Activated CD8-positive, alpha-beta memory T cell treated with anti-CD3 and anti-CD28 coated beads, Interleukin-2, amount 10 ng/mL, durations not matched to agents 7 days and 5 days (primary cell): ENCODE data around the gene TRPC4AP. TPM values are rescaled to one million over a fixed set of nuclear protein-coding genes. Genes with fewer than 3 reads are reported as not detected.

Source experiments
- ATAC-seq: fragments of 150-1000 bp; cut with Tn5 transposase; one replicate; pipeline ENCODE4 v1.10.0; 2021; ENCODE audit warnings: moderate library complexity
- CTCF ChIA-PET: fragments of 350-600 bp; sonication (Branson Sonifier 250); formaldehyde crosslinking; loops from one replicate; lab custom pipeline; 2021; ENCODE audit warnings: antibody characterized with exemption; lab: Charles Lee
- DNase-seq: peaks from one replicate; pipeline ENCODE4 v3.0.0-alpha.2; 2020
- H3K27ac Mint-ChIP-seq: one replicate; pipeline ENCODE4 v1.8.0; 2021; ENCODE audit warnings: mild to moderate bottlenecking, mixed read lengths
- H3K27me3 Mint-ChIP-seq: one replicate; pipeline ENCODE4 v1.8.0; 2021; ENCODE audit warnings: mixed read lengths
- H3K36me3 Mint-ChIP-seq: one replicate; pipeline ENCODE4 v1.8.0; 2021; ENCODE audit warnings: mild to moderate bottlenecking, mixed read lengths
- H3K4me1 Mint-ChIP-seq: one replicate; pipeline ENCODE4 v1.8.0; 2021; ENCODE audit warnings: mixed read lengths
- H3K4me3 Mint-ChIP-seq: one replicate; pipeline ENCODE4 v1.8.0; 2021; ENCODE audit warnings: mild to moderate bottlenecking, moderate library complexity, mixed read lengths
- H3K9me3 Mint-ChIP-seq: one replicate; pipeline ENCODE4 v1.8.0; 2022; ENCODE audit warnings: low read depth, mixed read lengths
- microRNA-seq: library from miRNA; unstranded; fragments of <30 nt; microRNA quantifications from one replicate; pipeline ENCODE4 v1.2.0, GENCODE V29; 2022
- total RNA-seq, 2 experiments: library from RNA; stranded (reverse); gene quantifications; one replicate each; pipeline ENCODE4 v1.2.3, GENCODE V29; 2021

Gene TRPC4AP
- total RNA-seq, 2 experiments from 2014 or later, result 56.9 to 70.9 TPM

GRCh38 chr20:34956041-34956458, 136.6 kb downstream of the TRPC4AP start:
- DNase-seq, result no peak
- H3K4me3 Mint-ChIP-seq, result peak overlapping the region; percentile 97
- CTCF ChIA-PET, result interaction anchor here (0.6 to 12.4 kb wide), 12 partner anchors 15 to 120 kb away, joined by 3 to 168 read pairs (median 4); partner anchors contain the start of genes ACSS2 and GGT7
- no peaks in the 10 kb centered on the region for H3K9me3 Mint-ChIP-seq
- H3K4me1 Mint-ChIP-seq, result peaks cover 28% of the 10 kb centered on the region
- ATAC-seq, result no peak
- H3K27me3 Mint-ChIP-seq, result no peaks in the 10 kb centered on the region
- H3K36me3 Mint-ChIP-seq, result peaks cover 3% of the 10 kb centered on the region
- peak overlapping the region; percentile 93 for H3K27ac Mint-ChIP-seq

- peak within 1 kb of the TSS; percentile 97 for H3K4me3 Mint-ChIP-seq
- ATAC-seq (peak; percentile 97), DNase-seq (peak; percentile 98)
- peaks cover 6% of the 10 kb centered on the region for H3K36me3 Mint-ChIP-seq
- peaks cover 24% of the 10 kb centered on the region for H3K4me1 Mint-ChIP-seq
- CTCF ChIA-PET, result interaction anchor here (0.6 to 12.4 kb wide), 13 partner anchors 14 to 710 kb away, joined by 3 to 168 read pairs (median 4); partner anchors contain the start of genes ACSS2 and GGT7
- H3K9me3 Mint-ChIP-seq, result no peaks in the 10 kb centered on the region
- peak within 1 kb of the TSS; percentile 93 for H3K27ac Mint-ChIP-seq
- H3K27me3 Mint-ChIP-seq, result no peaks in the 10 kb centered on the region
These were observed 137.2 kb downstream of the TRPC4AP start, which contains the start of the genes GSS and MYH7B for GRCh38 chr20:34955231-34956040. GSS (minus strand) TSS chr20:34955806; CDS start chr20:34951852, 3,954 bp downstream. MYH7B (plus strand) TSS chr20:34955868; CDS start chr20:34978006, 22,138 bp downstream.

DNA sequence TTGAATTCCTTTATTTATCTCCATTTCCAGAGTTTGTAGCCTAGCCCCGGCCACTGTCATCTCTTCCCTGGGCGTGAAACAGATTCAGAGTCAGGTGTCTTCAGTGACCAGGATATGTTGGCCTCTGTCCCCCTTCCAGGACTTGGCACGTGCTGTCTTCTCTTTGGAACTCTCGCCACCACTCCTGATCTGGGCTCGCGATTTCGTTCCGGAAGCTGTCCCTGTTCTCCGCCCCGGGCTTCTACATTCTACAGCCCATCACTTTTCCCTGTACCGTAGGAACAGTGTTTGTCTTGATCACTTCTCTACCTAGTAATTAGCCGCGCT, 137.7 kb downstream of the TRPC4AP start:
- H3K9me3 Mint-ChIP-seq, result no peaks in the 10 kb centered on the region

DNA sequence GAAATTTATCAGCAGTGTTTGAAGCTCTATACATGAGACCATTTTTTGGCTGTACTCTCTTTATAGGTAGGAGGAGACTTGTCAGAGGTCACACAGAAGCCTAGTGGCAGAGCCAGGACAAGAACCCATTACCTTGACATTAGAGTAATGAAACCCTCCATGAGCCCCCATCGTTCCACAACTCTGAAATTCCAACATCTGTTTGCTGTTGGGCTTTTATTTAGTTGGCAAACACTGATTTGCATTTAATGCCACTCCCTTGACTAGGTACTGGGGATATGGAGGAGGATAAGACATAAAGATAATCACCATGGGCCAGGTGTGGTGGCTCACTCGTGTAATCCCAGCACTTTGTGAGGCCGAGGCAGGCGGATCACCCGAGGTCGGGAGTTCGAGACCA, 138.6 kb downstream of the TRPC4AP start:
- no peak for ATAC-seq
- Mint-ChIP-seq H3K4me1 (peaks cover 24% of the 10 kb centered on the region), H3K4me3 (no peak overlapping the region), H3K27me3 (no peaks in the 10 kb centered on the region), H3K27ac (no peak overlapping the region), H3K36me3 (peaks cover 15% of the 10 kb centered on the region), H3K9me3 (no peaks in the 10 kb centered on the region)
- DNase-seq, result no peak
- CTCF ChIA-PET, result interaction anchor here (12.4 kb wide), 1 partner anchor 80 kb away, joined by 168 read pairs; the partner anchor contains the start of genes ACSS2 and GGT7

More for the DNA sequence above, 137.7 kb downstream of the TRPC4AP start:
- Mint-ChIP-seq H3K4me3 (peak overlapping the region; percentile 97), H3K4me1 (peaks cover 24% of the 10 kb centered on the region), H3K27ac (peak overlapping the region; percentile 93), H3K36me3 (peaks cover 9% of the 10 kb centered on the region), H3K27me3 (no peaks in the 10 kb centered on the region)
- ATAC-seq (no peak), DNase-seq (no peak)
- CTCF ChIA-PET, result interaction anchor here (0.6 to 12.4 kb wide), 6 partner anchors 13 to 711 kb away, joined by 3 to 168 read pairs (median 4); partner anchors contain the start of genes ACSS2 and GGT7

DNA sequence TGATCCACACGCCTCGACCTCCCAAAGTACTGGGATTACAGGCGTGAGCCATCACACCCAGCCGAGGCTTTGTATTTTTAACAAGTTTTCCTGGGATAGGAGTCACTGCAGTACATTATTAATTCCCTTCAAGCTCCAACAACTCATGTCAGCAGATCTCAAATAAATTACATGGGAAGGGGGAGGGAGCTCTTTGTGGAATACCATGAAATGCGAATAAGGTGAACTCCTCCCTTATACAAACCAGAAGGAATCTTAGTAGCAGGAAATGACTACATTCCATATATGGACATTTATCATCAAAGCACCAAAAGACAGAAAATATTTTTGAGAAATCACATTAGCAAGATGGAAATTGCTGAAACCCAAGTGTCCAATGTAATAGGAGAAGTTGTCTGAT, 139.9 kb downstream of the TRPC4AP start:
- no peaks in the 10 kb centered on the region for H3K27me3 Mint-ChIP-seq
- DNase-seq (no peak), ATAC-seq (no peak)
- no peaks in the 10 kb centered on the region for H3K9me3 Mint-ChIP-seq
- H3K27ac Mint-ChIP-seq, result no peak overlapping the region
- no peak overlapping the region for H3K4me3 Mint-ChIP-seq
- CTCF ChIA-PET, result interaction anchor here (12.4 kb wide), 1 partner anchor 78 kb away, joined by 168 read pairs; the partner anchor contains the start of genes ACSS2 and GGT7
- H3K4me1 Mint-ChIP-seq, result peaks cover 24% of the 10 kb centered on the region
- H3K36me3 Mint-ChIP-seq, result peaks cover 17% of the 10 kb centered on the region

Small RNA genes within 50 kb of the gene (microRNA-seq; reads per million reads assigned to microRNA genes)
- gene MIR499A, result not detected
- gene MIR499B, result not detected

Other genes starting within 250 kb of the TRPC4AP start
- 1 to 10 TPM; 3.5 to 4.6 TPM for gene GGT7, start 220.0 kb downstream of the TRPC4AP start, total RNA-seq
- gene ACSS2, start 216.2 kb downstream of the TRPC4AP start, total RNA-seq, result 10 to 100 TPM in 1 of 2 experiments, 1 to 10 TPM in 1; 8.9 to 22.5 TPM
- 10 to 100 TPM; 59.4 to 64.6 TPM for gene GSS, start 137.0 kb downstream of the TRPC4AP start, total RNA-seq
- under 1 TPM; 0.16 to 0.26 TPM for gene MYH7B, start 136.9 kb downstream of the TRPC4AP start, total RNA-seq
- gene EDEM2, start 54.5 kb upstream of the TRPC4AP start, total RNA-seq, result 10 to 100 TPM; 23.9 to 25.6 TPM
- 1 to 10 TPM; 1.5 to 2.4 TPM for gene PROCR, start 79.3 kb upstream of the TRPC4AP start, total RNA-seq
- not detected for gene MMP24, start 133.9 kb upstream of the TRPC4AP start, total RNA-seq
- 10 to 100 TPM; 28.4 to 44.3 TPM for gene MMP24OS, start 185.3 kb upstream of the TRPC4AP start, total RNA-seq
- 100 to 1,000 TPM in 1 of 2 experiments, 10 to 100 TPM in 1; 98.6 to 121 TPM for gene EIF6, start 192.0 kb upstream of the TRPC4AP start, total RNA-seq
- not detected for gene FAM83C, start 199.6 kb upstream of the TRPC4AP start, total RNA-seq